DMS 273 (cell line): Measurements from ENCODE around the gene DLX3.
A peak's percentile ranks its signal among the peaks of the same experiment; 100 is the strongest.

Source experiments
- DNase-seq: peaks from one replicate; lab custom pipeline; 2025; ENCODE audit not compliant: unreplicated experiment; lab: John Stamatoyannopoulos, UW

DLX3 gene

DNA sequence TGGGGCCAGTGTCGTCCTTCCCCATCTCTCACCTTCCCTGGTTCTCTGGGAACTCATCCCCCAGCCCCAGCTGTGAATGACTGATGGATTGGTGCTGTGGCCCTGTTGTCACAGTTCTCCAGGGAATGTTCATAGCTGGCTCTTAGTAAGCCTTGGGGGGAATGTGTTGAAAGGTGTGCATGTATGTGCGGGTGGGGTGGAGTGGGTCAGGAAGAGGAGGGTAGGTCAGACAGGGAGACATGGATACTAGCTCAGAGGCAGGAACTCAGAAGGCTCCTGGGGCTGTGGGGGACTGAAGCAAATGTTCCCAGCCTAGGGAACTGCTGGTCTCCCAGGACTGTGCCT is 21.8 kb downstream of the DLX3 start:
- no peak for DNase-seq

DNA sequence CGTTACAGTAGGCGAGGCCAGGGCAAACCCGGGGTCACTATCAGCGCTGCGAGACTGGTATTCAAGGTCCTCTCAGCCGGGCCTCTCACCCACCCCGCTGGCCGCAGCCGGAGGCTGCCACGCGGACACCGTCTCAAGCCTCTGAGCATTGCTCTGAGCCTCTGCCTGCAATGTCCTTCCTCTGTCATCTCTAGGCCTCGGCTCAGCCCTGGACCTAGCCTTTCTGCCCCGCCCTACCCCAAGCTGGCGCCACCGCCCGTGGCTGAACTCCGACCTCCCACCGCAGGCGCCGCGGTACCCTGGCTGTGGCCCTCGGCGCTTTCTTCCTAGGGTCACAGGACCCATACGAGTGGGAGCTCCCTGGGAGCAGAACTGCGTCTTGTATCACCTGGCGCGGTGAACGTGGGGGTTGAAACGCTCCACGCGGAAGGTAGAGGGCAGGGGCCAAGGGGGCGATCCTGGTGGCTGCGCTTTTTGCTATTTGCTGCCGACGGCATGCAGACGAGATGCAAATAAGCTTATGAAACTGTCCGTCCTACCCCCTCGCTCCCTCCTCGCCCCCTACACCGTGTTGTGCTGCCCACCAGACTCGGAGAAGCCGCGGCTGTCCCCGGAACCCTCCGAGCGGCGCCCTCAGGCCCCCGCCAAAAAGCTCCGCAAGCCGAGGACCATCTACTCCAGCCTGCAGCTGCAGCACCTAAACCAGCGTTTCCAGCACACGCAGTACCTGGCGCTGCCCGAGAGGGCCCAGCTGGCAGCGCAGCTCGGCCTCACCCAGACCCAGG is 22.3 kb downstream of the DLX3 start:
- no peak for DNase-seq

DNA sequence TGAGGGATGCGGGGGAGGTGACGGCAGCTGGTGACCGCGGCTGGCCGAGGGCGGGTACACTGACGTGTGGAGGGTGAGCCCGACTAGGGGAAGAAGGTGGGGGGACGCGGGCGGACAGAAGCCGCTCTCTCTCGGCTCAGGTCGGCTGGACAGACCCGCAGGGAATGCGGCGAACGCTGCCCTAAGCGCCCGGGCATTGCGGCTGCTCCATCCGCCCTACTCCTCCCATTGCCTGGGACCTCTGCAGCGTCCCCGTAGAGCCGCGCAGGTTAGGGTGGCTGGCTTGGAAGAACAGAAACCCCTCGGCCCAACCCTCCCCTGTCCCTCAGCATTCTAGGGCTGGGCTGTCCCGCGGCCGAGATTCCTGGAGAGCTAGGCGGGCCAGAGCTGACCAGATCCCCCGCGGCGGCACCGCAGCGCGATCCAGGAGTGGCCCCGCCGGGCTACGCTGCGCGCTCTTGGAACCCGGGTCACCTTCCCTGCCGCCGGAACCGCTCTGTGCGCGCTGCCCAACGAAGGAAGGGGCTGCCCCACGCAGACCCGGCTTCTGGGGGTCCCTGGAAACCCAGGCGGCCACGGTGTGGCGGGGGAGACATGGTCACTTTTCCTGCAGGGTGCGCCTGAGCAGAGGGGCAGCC is 23.1 kb downstream of the DLX3 start:
- DNase-seq = no peak

GRCh38 chr17:49971199-49971847 is 23.7 kb downstream of the DLX3 start:
- no peak for DNase-seq

DNA sequence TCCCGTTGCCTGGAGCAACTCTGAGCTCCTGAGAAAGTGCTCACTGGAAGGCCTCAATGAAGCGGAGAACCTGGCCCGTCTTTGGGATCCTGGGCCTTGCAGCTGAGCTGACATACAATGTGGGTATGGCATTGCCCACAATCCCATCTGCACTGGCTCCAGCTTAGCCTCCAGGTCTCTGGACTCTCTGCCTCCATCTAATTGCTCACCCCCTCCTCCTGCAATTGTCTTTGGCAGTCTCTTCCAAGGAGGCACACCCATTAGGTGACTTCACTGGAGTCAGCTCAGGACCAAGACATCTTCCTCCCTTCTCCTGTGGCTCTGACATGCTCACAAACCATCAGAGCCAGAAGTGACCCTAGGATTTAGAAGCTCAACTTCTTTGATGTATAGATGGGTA is 24.5 kb downstream of the DLX3 start:
- DNase-seq = no peak

- no peak for DNase-seq
Observed at GRCh38 chr17:49969795-49970389, 25.1 kb downstream of the DLX3 start.

GRCh38 chr17:49969134-49969759 is 25.8 kb downstream of the DLX3 start, which contains the start of gene DLX4:
DLX4 (plus strand) TSS chr17:49969190; CDS start chr17:49969469, 279 bp downstream.
- DNase-seq = no peak

- peak; percentile 95 for DNase-seq
Observed at GRCh38 chr17:49968405-49969133, 26.5 kb downstream of the DLX3 start.

DNA sequence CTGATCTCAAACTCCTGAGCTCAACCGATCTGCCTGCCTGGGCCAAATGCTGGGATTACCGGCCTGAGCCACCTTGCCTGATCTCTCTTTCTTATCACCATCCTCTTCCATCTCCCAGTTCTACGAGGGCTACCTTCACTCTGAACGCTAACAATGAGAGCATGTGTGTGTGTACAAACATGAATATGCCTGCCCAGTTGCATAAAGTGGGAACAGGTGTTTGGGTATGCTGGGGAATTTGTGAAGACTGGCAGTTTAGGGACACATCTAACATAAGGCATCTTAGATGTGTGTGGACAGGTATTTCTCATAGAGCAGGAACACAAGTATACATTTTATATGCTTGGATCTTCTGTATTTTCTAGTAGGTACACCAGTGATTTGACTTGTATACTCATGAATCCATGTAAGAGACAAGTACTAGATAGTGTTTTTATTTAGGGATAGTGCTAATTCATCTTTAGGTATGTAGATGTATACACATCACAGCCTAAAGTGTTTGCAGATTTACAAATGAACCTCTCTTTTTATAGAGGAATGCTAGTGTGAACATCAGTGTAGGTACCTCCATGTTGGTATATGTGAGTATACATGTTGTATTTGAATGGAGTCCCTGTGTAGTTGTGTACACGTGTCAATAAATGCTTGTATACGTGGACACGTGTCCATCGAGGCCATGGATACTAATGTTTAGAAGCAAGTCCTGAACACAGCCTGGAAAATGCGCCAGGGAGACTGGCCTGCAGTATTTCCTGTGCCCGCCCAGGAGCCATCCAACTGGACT is 27.2 kb downstream of the DLX3 start:
- no peak for DNase-seq

DNA sequence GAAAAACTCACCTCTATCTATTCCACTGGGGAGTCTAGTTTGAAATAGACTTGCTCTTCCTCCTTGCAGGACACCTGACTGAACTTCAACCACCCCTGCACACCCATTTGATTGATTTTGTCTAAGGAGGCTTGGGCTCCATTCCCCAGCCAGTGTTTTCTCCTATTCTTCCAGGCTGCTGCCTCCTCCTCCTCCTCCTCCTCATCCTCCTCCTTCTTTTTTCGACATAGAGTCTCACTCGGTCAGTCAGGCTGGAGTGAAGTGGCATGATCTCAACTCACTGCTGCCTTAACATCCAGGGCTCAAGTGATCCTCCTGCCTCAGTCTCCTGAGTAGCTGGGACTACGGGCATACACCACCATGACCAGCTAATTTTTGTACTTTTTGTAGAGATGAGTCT is 27.8 kb downstream of the DLX3 start:
- DNase-seq = no peak

DNA sequence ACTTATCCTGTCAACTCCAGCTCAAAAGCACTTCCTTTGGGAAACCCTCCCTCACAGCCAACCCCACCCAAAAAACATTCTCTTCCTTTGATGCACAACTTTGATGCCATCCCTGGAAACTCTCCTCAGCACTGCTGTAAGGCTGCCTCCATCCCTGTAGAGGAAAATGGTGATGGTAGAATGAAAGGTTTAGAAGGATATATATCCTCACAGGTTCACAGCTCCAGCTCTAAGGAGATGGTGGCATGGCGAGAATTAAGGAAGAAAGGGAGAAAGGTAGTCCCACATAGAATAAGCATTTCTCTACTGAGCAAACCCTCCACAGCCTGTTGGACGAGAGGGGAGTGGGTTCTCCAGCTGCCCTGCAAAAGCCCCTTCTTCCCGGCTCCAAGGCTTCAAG is 28.3 kb downstream of the DLX3 start:
- DNase-seq = no peak

GRCh38 chr17:49965524-49965909 is 29.5 kb downstream of the DLX3 start:
- no peak for DNase-seq

- DNase-seq = no peak
Observed at GRCh38 chr17:49964769-49965523, 30.1 kb downstream of the DLX3 start.

DNA sequence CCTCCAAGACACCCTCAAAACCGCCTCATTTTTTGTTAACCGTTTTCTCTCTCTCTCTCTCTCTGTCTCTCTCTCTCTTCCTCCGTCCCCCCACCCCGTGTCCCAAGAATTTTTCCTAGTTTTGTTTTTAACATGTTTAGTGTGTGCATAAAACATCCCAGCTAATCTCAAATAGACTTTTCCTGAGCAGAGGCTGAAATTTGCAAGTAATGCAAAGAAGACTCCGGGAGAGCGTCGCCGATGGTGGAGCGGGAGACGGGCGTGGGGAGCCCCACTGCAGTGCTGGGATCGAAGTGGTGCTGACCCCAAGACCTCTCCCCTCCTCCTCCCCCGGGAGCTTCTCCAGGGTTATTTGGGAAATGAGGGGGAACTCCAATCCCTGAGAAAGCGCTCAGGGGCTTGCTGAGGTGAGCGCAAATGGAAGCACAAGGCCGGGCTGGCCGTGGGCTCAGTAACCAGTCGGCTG is 30.7 kb downstream of the DLX3 start:
- no peak for DNase-seq

DNA sequence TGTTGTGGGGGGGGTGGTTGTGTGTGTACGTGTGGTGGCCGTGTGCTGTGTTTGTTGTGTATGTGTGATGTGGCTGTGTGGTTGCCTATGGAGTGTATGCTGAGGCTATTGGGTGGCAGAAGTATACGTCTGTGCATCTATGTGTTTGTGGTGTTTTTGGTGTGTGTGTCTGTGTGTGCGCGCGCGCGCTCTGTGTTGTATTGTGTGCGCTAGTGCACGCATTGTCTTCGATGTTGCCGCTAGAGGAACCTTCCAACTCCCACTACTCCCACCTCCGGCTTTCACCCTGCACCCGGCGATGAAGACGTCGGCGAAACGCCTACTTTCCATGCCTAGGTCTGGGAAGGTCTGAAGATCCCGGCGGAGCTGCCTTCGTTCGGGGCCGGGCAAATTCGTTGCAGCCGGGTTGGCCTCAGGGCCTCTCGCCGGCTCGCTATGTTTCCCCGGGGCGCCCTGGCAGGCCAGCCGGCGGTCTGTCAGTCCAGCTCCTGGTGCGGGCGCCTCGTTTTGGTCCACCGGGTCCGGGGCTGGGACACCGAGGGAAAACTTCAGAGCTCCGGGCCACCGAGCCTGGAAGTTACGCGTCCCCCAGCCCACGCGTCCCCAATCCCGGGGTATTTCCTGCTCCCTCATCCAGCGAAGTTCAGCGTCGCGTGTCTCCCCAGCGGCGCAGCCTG is 31.3 kb downstream of the DLX3 start:
- DNase-seq = no peak

GRCh38 chr17:49963309-49963625 is 31.8 kb downstream of the DLX3 start:
- DNase-seq = no peak

- no peak for DNase-seq
Observed at GRCh38 chr17:49962599-49963308, 32.3 kb downstream of the DLX3 start.
